SK-N-SH (cell line): ENCODE results near the gene ZNF705A. TPM values are rescaled to one million over a fixed set of nuclear protein-coding genes. Genes with fewer than 3 reads are reported as not detected.

Experiments used
- CTCF ChIA-PET: fragments of 300-600, 350-600 bp; formaldehyde crosslinking; extraction: SDS; loops from one replicate; lab custom pipeline; 2021; lab: Yijun Ruan, JAX
- POLR2A ChIA-PET: fragments of 350-600 bp; sonication (Branson Sonifier 250); formaldehyde crosslinking; extraction: SDS; loops from one replicate; lab custom pipeline; 2020; ENCODE audit warnings: antibody characterized with exemption, inconsistent platforms; lab: Yijun Ruan, JAX
- DNase-seq: peaks from one replicate; pipeline ENCODE4 v3.0.0; 2012
- H2AFZ ChIP-seq: fragments of 200-600 bp; sonication (generic); 2 replicates; pipeline ENCODE4 v1.8.1; 2016; ENCODE audit warnings: antibody characterized with exemption, mild to moderate bottlenecking, low read depth
- H3F3A ChIP-seq: fragments of 200-600 bp; sonication (generic); replicated peaks from 2 replicates; pipeline ENCODE3; 2016; ENCODE audit warnings: antibody characterized with exemption, mild to moderate bottlenecking; ENCODE audit not compliant: insufficient read depth
- H3K27ac ChIP-seq, 2 experiments: fragments of 200-500 bp in 1 of 2; fragments of 200-600 bp in 1 of 2; sonication (Bioruptor generic) in 1 of 2; sonication (generic), shearing (Covaris generic) in 1 of 2; 2 replicates each; pipeline versions ENCODE4 v1.5.1 to v1.6.1; 2014 to 2016; ENCODE audit warnings: low read depth in 2 of 2, inconsistent platforms in 1 of 2, low read length in 1 of 2, mild to moderate bottlenecking in 1 of 2, mixed read lengths in 1 of 2
- H3K27me3 ChIP-seq: fragments of 200-600 bp; sonication (generic), shearing (Covaris generic); 2 replicates; pipeline ENCODE4 v1.6.1; 2016; ENCODE audit warnings: mixed run types; ENCODE audit not compliant: insufficient read depth
- H3K36me3 ChIP-seq, 2 experiments: fragments of 200-500 bp in 1 of 2; fragments of 200-600 bp in 1 of 2; sonication (Bioruptor generic) in 1 of 2; sonication (generic) in 1 of 2; replicated peaks in 1 of 2; 2 replicates each; pipeline versions ENCODE3 to v1.5.1; 2014 to 2016; ENCODE audit warnings: low read length in 1 of 2, mild to moderate bottlenecking in 1 of 2; ENCODE audit not compliant: insufficient read depth in 2 of 2, control insufficient read depth in 1 of 2
- H3K4me1 ChIP-seq, 2 experiments: fragments of 200-500 bp in 1 of 2; fragments of 200-600 bp in 1 of 2; sonication (Bioruptor generic) in 1 of 2; sonication (generic), shearing (Covaris generic) in 1 of 2; 2 replicates each; pipeline versions ENCODE4 v1.5.1 to v1.6.1; 2014 to 2016; ENCODE audit warnings: low read depth in 1 of 2, low read length in 1 of 2, mixed run types in 1 of 2; ENCODE audit not compliant: insufficient read depth in 2 of 2, control insufficient read depth in 1 of 2
- H3K4me2 ChIP-seq: fragments of 200-600 bp; sonication (generic), shearing (Covaris generic); 2 replicates; pipeline ENCODE4 v1.6.1; 2017; ENCODE audit warnings: mixed run types
- H3K4me3 ChIP-seq, 2 experiments: fragments of 200-500 bp in 1 of 2; fragments of 200-600 bp in 1 of 2; sonication (Bioruptor generic) in 1 of 2; sonication (generic), shearing (Covaris generic) in 1 of 2; 2 replicates each; pipeline versions ENCODE4 v1.5.1 to v1.8.1; 2014 to 2016; ENCODE audit warnings: low read depth in 2 of 2, inconsistent platforms in 1 of 2, low read length in 1 of 2, mild to moderate bottlenecking in 1 of 2, mixed read lengths in 1 of 2, moderate library complexity in 1 of 2
- H3K79me2 ChIP-seq: fragments of 200-600 bp; sonication (generic); 2 replicates; pipeline ENCODE4 v1.8.1; 2017; ENCODE audit warnings: mild to moderate bottlenecking; ENCODE audit not compliant: insufficient read depth
- H3K9ac ChIP-seq: fragments of 200-600 bp; sonication (generic); 2 replicates; pipeline ENCODE4 v1.6.1; 2017; ENCODE audit warnings: mixed run types
- H3K9me2 ChIP-seq: fragments of 200-600 bp; sonication (generic); 2 replicates; pipeline ENCODE4 v1.6.1; 2017; ENCODE audit warnings: mixed run types
- H3K9me3 ChIP-seq: fragments of 200-600 bp; sonication (generic); 2 replicates; pipeline ENCODE4 v1.6.1; 2017; ENCODE audit warnings: mixed run types, mild to moderate bottlenecking, moderate library complexity
- H4K20me1 ChIP-seq: fragments of 200-600 bp; sonication (generic); 2 replicates; pipeline ENCODE4 v1.6.1; 2017; ENCODE audit warnings: mild to moderate bottlenecking, mixed run types; ENCODE audit not compliant: insufficient read depth
- CHD2 ChIP-seq: fragments of 150-350 bp; IDR thresholded peaks from 2 replicates; pipeline ENCODE4 v1.6.1; 2018; ENCODE audit warnings: low read length; ENCODE audit not compliant: partially characterized antibody
- CTCF ChIP-seq: fragments of 200-600 bp; sonication (generic); IDR thresholded peaks from 2 replicates; pipeline ENCODE4 v1.6.1; 2017; ENCODE audit warnings: antibody characterized with exemption, mild to moderate bottlenecking, moderate library complexity
- ELF1 ChIP-seq: IDR thresholded peaks from 2 replicates; pipeline ENCODE4 v1.4.0; 2012
- EZH2phosphoT487 ChIP-seq: fragments of 200-600 bp; sonication (generic); IDR thresholded peaks from 2 replicates; pipeline ENCODE4 v1.6.1; 2017; ENCODE audit warnings: low read depth, mixed run types, mild to moderate bottlenecking, antibody characterized with exemption, moderate library complexity, borderline replicate concordance
- FOSL2 ChIP-seq: IDR thresholded peaks from 2 replicates; pipeline ENCODE4 v1.4.0; 2012; ENCODE audit warnings: low read depth, mild to moderate bottlenecking, moderate library complexity, borderline replicate concordance
- FOXJ3 ChIP-seq: sonication (generic); formaldehyde crosslinking; IDR thresholded peaks from 2 replicates; pipeline ENCODE4 v1.5.1; 2020; ENCODE audit warnings: mild to moderate bottlenecking, missing genetic modification reagents
- FOXM1 ChIP-seq: IDR thresholded peaks from 2 replicates; pipeline ENCODE4 v1.4.0; 2012; ENCODE audit warnings: low read depth, mild to moderate bottlenecking
- GABPA ChIP-seq: IDR thresholded peaks from 2 replicates; pipeline ENCODE4 v1.4.0; 2012; ENCODE audit warnings: low read depth, mild to moderate bottlenecking
- GATA2 ChIP-seq: sonication (generic); formaldehyde crosslinking; IDR thresholded peaks from 2 replicates; pipeline ENCODE4 v1.5.0; 2020; ENCODE audit warnings: mild to moderate bottlenecking, missing genetic modification reagents
- JUND ChIP-seq: IDR thresholded peaks from 2 replicates; pipeline ENCODE4 v1.4.0; 2012
- MEF2A ChIP-seq: IDR thresholded peaks from 2 replicates; pipeline ENCODE4 v1.4.0; 2012; ENCODE audit warnings: low read depth, borderline replicate concordance
- NFIC ChIP-seq: IDR thresholded peaks from 2 replicates; pipeline ENCODE4 v1.4.0; 2012; ENCODE audit warnings: borderline replicate concordance
- PBX3 ChIP-seq: IDR thresholded peaks from 2 replicates; pipeline ENCODE4; 2012
- POLR2AphosphoS5 ChIP-seq: IDR thresholded peaks from 2 replicates; pipeline ENCODE4 v1.6.1; 2012; ENCODE audit warnings: low read depth, low read length
- RAD21 ChIP-seq: IDR thresholded peaks from 2 replicates; pipeline ENCODE4 v1.6.1; 2012; ENCODE audit warnings: mild to moderate bottlenecking, low read length
- RCOR1 ChIP-seq: fragments of 150-350 bp; IDR thresholded peaks from 2 replicates; pipeline ENCODE4 v1.6.1; 2017; ENCODE audit warnings: antibody characterized with exemption, low read length
- RXRA ChIP-seq: IDR thresholded peaks from 2 replicates; pipeline ENCODE4 v1.4.0; 2012; ENCODE audit warnings: low read depth, mild to moderate bottlenecking, borderline replicate concordance
- SMC3 ChIP-seq: IDR thresholded peaks from 2 replicates; pipeline ENCODE4 v1.6.1; 2012; ENCODE audit warnings: low read depth, low read length, improper control_type of control experiment
- TAF1 ChIP-seq: IDR thresholded peaks from 2 replicates; pipeline ENCODE4 v1.6.1; 2012; ENCODE audit warnings: low read depth, mild to moderate bottlenecking, low read length, moderate library complexity, borderline replicate concordance
- TCF12 ChIP-seq: IDR thresholded peaks from 2 replicates; pipeline ENCODE4 v1.4.0; 2012
- USF2 ChIP-seq: fragments of 150-350 bp; IDR thresholded peaks from 2 replicates; pipeline ENCODE4 v1.6.1; 2017; ENCODE audit warnings: antibody characterized with exemption, low read length, low read depth, borderline replicate concordance
- ZBTB33 ChIP-seq: IDR thresholded peaks from 2 replicates; pipeline ENCODE4 v1.4.0; 2012; ENCODE audit warnings: low read depth, borderline replicate concordance
- WGBS: methylation state at CpG from one replicate; pipeline ENCODE4 v1.1.6; 2017; ENCODE audit warnings: low lambda C conversion rate; 5-methylcytosine and 5-hydroxymethylcytosine counted together
- polyA plus RNA-seq, 3 experiments: library from polyadenylated mRNA; depleted of rRNA; stranded (reverse); fragments of >200 nt; gene quantifications; 2 replicates each; pipeline ENCODE4 v1.2.3, GENCODE V29; 2012
- TF ChIP-seq, protein P1 (sequence below): IDR thresholded peaks from 2 replicates; pipeline ENCODE4 v1.6.1; 2012; ENCODE audit warnings: mild to moderate bottlenecking, low read depth, low read length, moderate library complexity
- TF ChIP-seq, protein P2 (sequence below): IDR thresholded peaks from 2 replicates; pipeline ENCODE4 v1.4.0; 2012; ENCODE audit warnings: low read depth, borderline replicate concordance

The ZNF705A gene
- polyA plus RNA-seq (2012; rRNA removed): not detected in 2 replicates
- not detected in 2 replicates for polyA plus RNA-seq (2012; cell fraction: cytosol; rRNA removed)
- polyA plus RNA-seq (2012; cell fraction: nucleus; rRNA removed): 0.04 TPM in 1 of 2 replicates, not detected in the other

GRCh38 chr12:8156845-8157244, at the start of gene ZNF705A:
Gene ZNF705A (plus strand): TSS chr12:8157015. CDS start chr12:8172626, 15,611 bp downstream.
- H3K4me1 ChIP-seq: peaks cover 0 to 30% of the 10 kb centered on the region in 2 experiments; a peak in 1 of 4 replicates
- no peaks in the 10 kb centered on the region for H3K9me3 ChIP-seq
- peaks cover 33% of the 10 kb centered on the region for H3F3A ChIP-seq
- H3K4me3 ChIP-seq: no peak within 1 kb of the TSS; a peak in 1 of 4 replicates
- peak within 1 kb of the TSS; percentile 45; the same call in 1 of the 2 replicates for H3K4me2 ChIP-seq
- no peaks in the 10 kb centered on the region for H4K20me1 ChIP-seq
- DNase-seq: no peak
- WGBS: 17% methylated on average over 3 of the region's 3 CpGs
- POLR2A ChIA-PET: interaction anchor here (0.6 kb wide), 1 partner anchor 10 kb away, joined by 3 read pairs; no protein-coding TSS in a partner anchor
- peak within 1 kb of the TSS; percentile 74 for H2AFZ ChIP-seq
- no peaks in the 10 kb centered on the region for H3K27me3 ChIP-seq
- H3K9me2 ChIP-seq: no peaks in the 10 kb centered on the region
- H3K79me2 ChIP-seq: no peaks in the 10 kb centered on the region
- CTCF ChIA-PET: interaction anchor here (1.0 kb wide), 1 partner anchor 78 kb away, joined by 3 read pairs; no protein-coding TSS in a partner anchor
- H3K27ac ChIP-seq: peak within 1 kb of the TSS; percentile 62 to 81; a peak in 3 of 4 replicates
- H3K36me3 ChIP-seq: no peaks in the 10 kb centered on the region
- peak within 1 kb of the TSS; percentile 20; the same call in 1 of the 2 replicates for H3K9ac ChIP-seq
- TF ChIP-seq, protein P1, sequence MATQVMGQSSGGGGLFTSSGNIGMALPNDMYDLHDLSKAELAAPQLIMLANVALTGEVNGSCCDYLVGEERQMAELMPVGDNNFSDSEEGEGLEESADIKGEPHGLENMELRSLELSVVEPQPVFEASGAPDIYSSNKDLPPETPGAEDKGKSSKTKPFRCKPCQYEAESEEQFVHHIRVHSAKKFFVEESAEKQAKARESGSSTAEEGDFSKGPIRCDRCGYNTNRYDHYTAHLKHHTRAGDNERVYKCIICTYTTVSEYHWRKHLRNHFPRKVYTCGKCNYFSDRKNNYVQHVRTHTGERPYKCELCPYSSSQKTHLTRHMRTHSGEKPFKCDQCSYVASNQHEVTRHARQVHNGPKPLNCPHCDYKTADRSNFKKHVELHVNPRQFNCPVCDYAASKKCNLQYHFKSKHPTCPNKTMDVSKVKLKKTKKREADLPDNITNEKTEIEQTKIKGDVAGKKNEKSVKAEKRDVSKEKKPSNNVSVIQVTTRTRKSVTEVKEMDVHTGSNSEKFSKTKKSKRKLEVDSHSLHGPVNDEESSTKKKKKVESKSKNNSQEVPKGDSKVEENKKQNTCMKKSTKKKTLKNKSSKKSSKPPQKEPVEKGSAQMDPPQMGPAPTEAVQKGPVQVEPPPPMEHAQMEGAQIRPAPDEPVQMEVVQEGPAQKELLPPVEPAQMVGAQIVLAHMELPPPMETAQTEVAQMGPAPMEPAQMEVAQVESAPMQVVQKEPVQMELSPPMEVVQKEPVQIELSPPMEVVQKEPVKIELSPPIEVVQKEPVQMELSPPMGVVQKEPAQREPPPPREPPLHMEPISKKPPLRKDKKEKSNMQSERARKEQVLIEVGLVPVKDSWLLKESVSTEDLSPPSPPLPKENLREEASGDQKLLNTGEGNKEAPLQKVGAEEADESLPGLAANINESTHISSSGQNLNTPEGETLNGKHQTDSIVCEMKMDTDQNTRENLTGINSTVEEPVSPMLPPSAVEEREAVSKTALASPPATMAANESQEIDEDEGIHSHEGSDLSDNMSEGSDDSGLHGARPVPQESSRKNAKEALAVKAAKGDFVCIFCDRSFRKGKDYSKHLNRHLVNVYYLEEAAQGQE: no peak
- peak; percentile 38; the same call in 1 of the 2 replicates for TF ChIP-seq PBX3
- peak; percentile 25; the same call in 1 of the 2 replicates for TF ChIP-seq POLR2AphosphoS5
- peak; percentile 35; the same call in 1 of the 2 replicates for TF ChIP-seq FOSL2
- TF ChIP-seq MEF2A: no peak
- no peak for TF ChIP-seq RAD21
- 0 out of 2 replicates have a peak, but pooled peaks have one; percentile 11 for TF ChIP-seq ELF1
- no peak for TF ChIP-seq FOXJ3 (CRISPR knock-in tag)
- peak; percentile 60 for TF ChIP-seq JUND
- TF ChIP-seq TCF12: peak; percentile 57
- TF ChIP-seq, protein P2, sequence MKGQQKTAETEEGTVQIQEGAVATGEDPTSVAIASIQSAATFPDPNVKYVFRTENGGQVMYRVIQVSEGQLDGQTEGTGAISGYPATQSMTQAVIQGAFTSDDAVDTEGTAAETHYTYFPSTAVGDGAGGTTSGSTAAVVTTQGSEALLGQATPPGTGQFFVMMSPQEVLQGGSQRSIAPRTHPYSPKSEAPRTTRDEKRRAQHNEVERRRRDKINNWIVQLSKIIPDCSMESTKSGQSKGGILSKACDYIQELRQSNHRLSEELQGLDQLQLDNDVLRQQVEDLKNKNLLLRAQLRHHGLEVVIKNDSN: no peak
- no peak for TF ChIP-seq GATA2 (CRISPR knock-in tag)
- TF ChIP-seq TAF1: no peak; the same call in 1 of the 2 replicates
- no peak for TF ChIP-seq EZH2phosphoT487
- TF ChIP-seq CTCF: no peak
- no peak for TF ChIP-seq FOXM1
- no peak for TF ChIP-seq CHD2
- TF ChIP-seq NFIC: no peak
- TF ChIP-seq ZBTB33: no peak
- TF ChIP-seq SMC3: no peak
- no peak for TF ChIP-seq RCOR1
- no peak for TF ChIP-seq GABPA
- TF ChIP-seq RXRA: no peak
- no peak for TF ChIP-seq USF2
